HG03064 (cell line): Measurements from ENCODE around the gene DKKL1.
"Not testable (repeated sequence)": the region's sequence is repeated elsewhere in the genome, so short reads cannot be mapped to it uniquely, and the experiment has no call there.

Experiments
- ATAC-seq: cut with Tn5 transposase; IDR thresholded peaks from one replicate; pipeline ENCODE4 v1.9.1; 2021; ENCODE audit warnings: low read depth; ENCODE audit not compliant: unreplicated experiment

DKKL1 gene

GRCh38 chr19:49359851-49360820, 3.5 kb upstream of the DKKL1 start:
- no peak for ATAC-seq

- no peak for ATAC-seq
Measured at GRCh38 chr19:49361438-49362047, 2.1 kb upstream of the DKKL1 start.

GRCh38 chr19:49362048-49362928, 1.4 kb upstream of the DKKL1 start, which contains the start of gene TEAD2:
Gene TEAD2, minus strand, starts transcription at chr19:49362416. Its CDS starts 2,341 bp downstream, at chr19:49360075.
- no peak for ATAC-seq

GRCh38 chr19:49362929-49363267, 779 bp upstream of the DKKL1 start:
- no peak for ATAC-seq

GRCh38 chr19:49364083-49364737, 533 bp downstream of the DKKL1 start:
- ATAC-seq = no peak

- no peak for ATAC-seq
Measured at GRCh38 chr19:49366110-49366509, 2.4 kb downstream of the DKKL1 start.

- ATAC-seq = no peak
Measured at GRCh38 chr19:49368711-49369358, 5.2 kb downstream of the DKKL1 start.

GRCh38 chr19:49371184-49371583, 7.5 kb downstream of the DKKL1 start:
- ATAC-seq = no peak

GRCh38 chr19:49373174-49373573, 9.5 kb downstream of the DKKL1 start:
- ATAC-seq = not testable (repeated sequence)

- no peak for ATAC-seq
Measured at GRCh38 chr19:49374665-49375434, 11.2 kb downstream of the DKKL1 start.

GRCh38 chr19:49378512-49378911, 14.8 kb downstream of the DKKL1 start:
- no peak for ATAC-seq

GRCh38 chr19:49380391-49380790, 16.7 kb downstream of the DKKL1 start:
- no peak for ATAC-seq

GRCh38 chr19:49382639-49383038, 19.0 kb downstream of the DKKL1 start:
- no peak for ATAC-seq

- no peak for ATAC-seq
Measured at GRCh38 chr19:49383599-49383998, 19.9 kb downstream of the DKKL1 start.

- ATAC-seq = no peak
Measured at GRCh38 chr19:49387936-49388372, 24.3 kb downstream of the DKKL1 start, which contains the start of gene KASH5. Gene KASH5, plus strand, starts transcription at chr19:49388249. Its CDS starts 2,635 bp downstream, at chr19:49390884.

- no peak for ATAC-seq
Measured at GRCh38 chr19:49389406-49389805, 25.7 kb downstream of the DKKL1 start.

GRCh38 chr19:49390131-49390928, 26.7 kb downstream of the DKKL1 start:
- ATAC-seq = no peak

GRCh38 chr19:49390929-49391359, 27.3 kb downstream of the DKKL1 start:
- no peak for ATAC-seq
